K562 (cell line): ENCODE data around the gene EPHB1. TPM values are rescaled to one million over a fixed set of nuclear protein-coding genes. Genes with fewer than 3 reads are reported as not detected.

Experiments used
- CHD7 ChIP-seq: fragments of 200-600 bp; sonication (generic); IDR thresholded peaks from one replicate; pipeline ENCODE4 v1.6.1; 2012; ENCODE audit warnings: mild to moderate bottlenecking, low read depth, low read length, inconsistent platforms
- PRDM10 ChIP-seq: fragments of 450-650 bp; IDR thresholded peaks from 2 replicates; pipeline ENCODE4 v1.6.1; 2018; ENCODE audit not compliant: partially characterized antibody
- polyA plus RNA-seq, 8 experiments: library from polyadenylated mRNA; depleted of rRNA in 4 of 8; stranded (reverse) in 5 of 8; unstranded in 3 of 8; fragments of >200 nt; fragmentation: Nextera tagmentation in 2 of 8; fragmentation: Illumina TruSeq in 1 of 8; extraction: Ambion mirVana in 2 of 8; extraction: Trizol in 1 of 8; gene quantifications; 2 replicates each; pipeline versions ENCODE4 v1.2.1 to v1.2.3, GENCODE V29; 2011 to 2014; ENCODE audit warnings: inconsistent platforms in 1 of 8, missing spikeins in 1 of 8
- total RNA-seq, 7 experiments: library from RNA; depleted of rRNA in 6 of 7; stranded (reverse); fragments of >200 nt in 6 of 7; fragmentation: Illumina TruSeq in 2 of 7; extraction: Trizol in 2 of 7; gene quantifications; 2 replicates each; pipeline versions ENCODE4 v1.2.1 to v1.2.3, GENCODE V29; 2011 to 2021; ENCODE audit warnings: low replicate concordance in 1 of 7

The EPHB1 gene
- total and polyA plus RNA-seq, 9 of the 15 experiments (the other 6 are each of a cell fraction or from before 2014, with no cell fraction given) = 0.29 TPM; not detected in 8

- TF ChIP-seq CHD7 (no peak), PRDM10 (no peak)
- TF ChIP-seq, all 486 proteins: peak for 0
Observed at GRCh38 chr3:134797057-134797740, 2.1 kb downstream of the EPHB1 start (continued).
